Measurements from ENCODE around the gene RABL3. TPM values are rescaled to one million over a fixed set of nuclear protein-coding genes. Genes with fewer than 3 reads are reported as not detected.

The RABL3 gene
- total RNA-seq, 1 experiment from 2014 or later: 18.2 TPM

- ChIA-PET POLR2A (ENCODE audit: low non-redundant PET) (interaction anchor here (0.6 kb wide), 2 partner anchors 52 to 121 kb away, joined by 3 to 8 read pairs; no protein-coding TSS in a partner anchor), CTCF (no interaction called here)
- Histone ChIP-seq H3K27me3 (replicated peaks; ENCODE audit: insufficient read depth, low read depth, low read length, poor library complexity) (no peaks in the 10 kb centered on the region), H3K27ac (ENCODE audit: low read depth, low read length, poor library complexity, severe bottlenecking) (no peak overlapping the region), H3K4me3 (ENCODE audit: low read depth, low read length, poor library complexity, severe bottlenecking) (no peak overlapping the region), H3K36me3 (ENCODE audit: insufficient read depth, low read length, poor library complexity, severe bottlenecking) (no peaks in the 10 kb centered on the region), H3K9me3 (ENCODE audit: low read depth, low read length, poor library complexity, severe bottlenecking) (no peaks in the 10 kb centered on the region), H3K4me1 (ENCODE audit: insufficient read depth, low read length, poor library complexity, severe bottlenecking) (peaks cover 7% of the 10 kb centered on the region)
- no TSS peak for BruUV-seq (replicated peaks)
- DNase-seq (ENCODE audit: low spot score): no peak
- TF ChIP-seq EZH2 (IDR thresholded peaks at IDR 0.05; ENCODE audit: borderline replicate concordance, low read depth, low read length, poor library complexity, severe bottlenecking) (no peak), CTCF (conservative IDR thresholded peaks at IDR 0.05; ENCODE audit: low read depth, low read length) (no peak)
- intact Hi-C loops (cut with micrococcal nuclease; ENCODE audit: unreplicated experiment): no loop called here
Measured at GRCh38 chr3:120648290-120648689, 94.0 kb downstream of the RABL3 start.

GRCh38 chr3:120646771-120647432, 95.4 kb downstream of the RABL3 start:
- BruUV-seq (replicated peaks): no TSS peak
- no peak overlapping the region for H3K4me3 ChIP-seq (ENCODE audit: low read depth, low read length, poor library complexity, severe bottlenecking)
- H3K4me1 ChIP-seq (ENCODE audit: insufficient read depth, low read length, poor library complexity, severe bottlenecking): peaks cover 7% of the 10 kb centered on the region
- CTCF ChIA-PET: no interaction called here
- no peak for TF ChIP-seq CTCF (conservative IDR thresholded peaks at IDR 0.05; ENCODE audit: low read depth, low read length)
- TF ChIP-seq EZH2 (IDR thresholded peaks at IDR 0.05; ENCODE audit: borderline replicate concordance, low read depth, low read length, poor library complexity, severe bottlenecking): no peak
- no peaks in the 10 kb centered on the region for H3K27me3 ChIP-seq (replicated peaks; ENCODE audit: insufficient read depth, low read depth, low read length, poor library complexity)
- no peak for DNase-seq (ENCODE audit: low spot score)
- POLR2A ChIA-PET (ENCODE audit: low non-redundant PET): no interaction called here
- no peaks in the 10 kb centered on the region for H3K9me3 ChIP-seq (ENCODE audit: low read depth, low read length, poor library complexity, severe bottlenecking)
- intact Hi-C loops (cut with micrococcal nuclease; ENCODE audit: unreplicated experiment): no loop called here
- no peaks in the 10 kb centered on the region for H3K36me3 ChIP-seq (ENCODE audit: insufficient read depth, low read length, poor library complexity, severe bottlenecking)
- H3K27ac ChIP-seq (ENCODE audit: low read depth, low read length, poor library complexity, severe bottlenecking): no peak overlapping the region

- intact Hi-C loops (cut with micrococcal nuclease; ENCODE audit: unreplicated experiment): no loop called here
- H3K27ac ChIP-seq (ENCODE audit: low read depth, low read length, poor library complexity, severe bottlenecking): no peak overlapping the region
- peak; percentile 33 for DNase-seq (ENCODE audit: low spot score)
- no peak overlapping the region for H3K4me3 ChIP-seq (ENCODE audit: low read depth, low read length, poor library complexity, severe bottlenecking)
- no peaks in the 10 kb centered on the region for H3K36me3 ChIP-seq (ENCODE audit: insufficient read depth, low read length, poor library complexity, severe bottlenecking)
- ChIA-PET CTCF (no interaction called here), POLR2A (ENCODE audit: low non-redundant PET) (no interaction called here)
- TF ChIP-seq EZH2 (IDR thresholded peaks at IDR 0.05; ENCODE audit: borderline replicate concordance, low read depth, low read length, poor library complexity, severe bottlenecking) (no peak), CTCF (conservative IDR thresholded peaks at IDR 0.05; ENCODE audit: low read depth, low read length) (no peak)
- BruUV-seq (replicated peaks): no TSS peak
- no peaks in the 10 kb centered on the region for H3K27me3 ChIP-seq (replicated peaks; ENCODE audit: insufficient read depth, low read depth, low read length, poor library complexity)
- no peaks in the 10 kb centered on the region for H3K9me3 ChIP-seq (ENCODE audit: low read depth, low read length, poor library complexity, severe bottlenecking)
- H3K4me1 ChIP-seq (ENCODE audit: insufficient read depth, low read length, poor library complexity, severe bottlenecking): peaks cover 7% of the 10 kb centered on the region
Measured at GRCh38 chr3:120645083-120645845, 97.1 kb downstream of the RABL3 start.
